ENCODE measurements around the gene HSPA1L.
A peak's percentile ranks its signal among the peaks of the same experiment; 100 is the strongest.
"Not testable (repeated sequence)": the region's sequence is repeated elsewhere in the genome, so short reads cannot be mapped to it uniquely, and the experiment has no call there.

Gene HSPA1L

DNA sequence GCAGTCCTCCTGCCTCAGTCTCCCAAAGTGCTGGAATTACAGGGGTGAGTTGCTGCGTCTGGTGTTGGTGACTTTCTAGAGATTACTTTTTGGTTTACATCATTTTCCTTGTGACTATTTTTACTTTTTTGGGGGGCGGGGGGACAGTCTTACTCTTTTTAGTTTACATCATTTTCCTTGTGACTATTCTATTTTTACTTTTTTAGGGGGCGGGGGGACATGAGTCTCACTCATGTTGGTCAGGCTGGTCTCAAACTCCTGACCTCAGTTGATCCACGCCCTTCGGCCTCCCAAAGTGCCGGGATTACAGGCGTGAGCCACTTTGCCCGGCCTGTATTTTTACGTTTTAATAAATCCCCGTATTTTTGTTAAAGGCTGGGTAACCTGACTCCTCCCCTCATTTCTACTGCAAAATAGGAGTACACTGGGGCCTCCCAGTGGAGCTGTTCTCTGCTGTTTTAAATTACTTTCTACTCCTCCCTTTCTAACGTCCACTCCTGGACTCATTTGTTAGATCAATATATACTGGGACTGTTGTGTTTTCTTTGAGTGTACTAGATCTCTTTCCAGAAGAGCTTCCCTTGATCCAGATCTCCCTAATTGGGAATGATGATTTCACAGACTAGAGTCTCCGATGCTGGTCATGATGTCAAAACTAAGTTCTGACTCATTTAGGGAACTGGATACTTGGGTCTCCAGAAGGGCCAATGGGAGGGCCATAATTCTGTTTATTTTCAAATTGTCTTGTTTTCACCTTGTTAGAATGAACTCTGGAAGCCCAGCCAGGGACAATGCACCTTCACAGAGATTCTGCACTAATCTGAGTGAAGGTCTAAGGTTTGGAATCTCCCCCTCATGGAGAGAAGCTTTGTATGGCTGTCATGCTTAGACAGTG is 21.6 kb upstream of the HSPA1L start:
- no peak for DNase-seq (ENCODE audit: low spot score)

DNA sequence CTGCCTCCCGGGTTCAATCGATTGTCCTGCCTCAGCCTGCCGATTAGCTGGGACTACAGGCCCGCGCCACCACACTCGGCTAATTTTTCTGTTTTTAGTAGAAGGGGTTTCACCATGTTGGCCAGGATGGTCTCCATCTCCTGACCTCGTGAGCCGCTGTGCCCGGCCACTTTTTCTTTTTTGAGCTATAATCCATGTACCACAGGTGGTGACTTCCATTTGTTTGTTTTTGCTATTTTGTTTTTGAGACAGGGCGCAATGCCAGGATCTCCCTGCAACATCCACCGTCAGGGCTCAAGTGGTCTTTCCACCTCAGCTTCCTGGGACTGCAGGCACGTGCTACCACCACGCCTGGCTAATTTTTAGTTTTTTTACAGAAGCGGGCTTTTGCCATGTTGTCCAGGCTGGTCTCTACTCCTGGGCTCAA is 21.0 kb upstream of the HSPA1L start:
- no peak for DNase-seq (ENCODE audit: low spot score)

DNA sequence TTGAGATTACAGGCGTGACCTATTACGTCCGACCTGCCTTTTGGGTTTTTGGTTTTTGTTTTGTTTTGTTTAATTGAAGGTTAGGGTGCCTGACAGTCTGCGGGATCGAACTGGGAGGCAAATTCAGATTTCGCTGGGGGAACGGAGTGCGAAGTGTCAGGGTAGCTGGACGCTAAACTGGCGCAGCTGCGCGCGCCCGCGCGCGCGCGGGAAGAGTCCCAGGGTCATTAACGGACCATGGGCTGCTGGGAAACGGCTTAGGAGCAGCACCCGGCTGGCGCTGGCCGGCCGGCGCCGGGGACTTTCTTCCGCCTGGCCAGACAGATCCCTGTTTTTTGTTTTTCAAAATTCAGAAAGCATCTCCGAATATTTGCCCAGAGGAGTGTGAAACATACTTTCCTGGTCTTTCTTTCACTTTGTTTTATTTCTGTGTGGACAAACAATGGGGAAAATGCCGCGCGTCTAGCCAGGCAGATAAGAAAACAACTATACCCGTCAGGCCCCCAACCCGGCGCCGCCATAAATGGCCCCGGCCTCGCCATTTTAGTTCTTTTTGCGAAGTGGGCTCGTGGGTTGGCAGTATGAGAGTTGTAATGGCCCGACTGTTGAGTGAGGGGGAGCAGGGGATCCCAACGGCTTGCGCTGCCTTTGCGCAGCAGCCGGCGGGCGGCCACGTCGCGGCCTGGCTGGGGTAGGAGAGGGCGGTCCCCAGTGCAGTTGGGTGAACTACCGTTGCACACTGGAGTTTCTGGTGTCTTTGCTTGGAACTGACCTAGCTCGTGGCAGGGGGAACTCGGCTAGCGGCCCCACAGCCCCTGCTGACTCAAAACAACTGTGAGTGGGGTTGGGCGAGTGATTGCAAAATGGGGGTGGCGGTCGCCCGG is 19.5 kb upstream of the HSPA1L start:
- DNase-seq (ENCODE audit: low spot score) = peak; percentile 88

DNA sequence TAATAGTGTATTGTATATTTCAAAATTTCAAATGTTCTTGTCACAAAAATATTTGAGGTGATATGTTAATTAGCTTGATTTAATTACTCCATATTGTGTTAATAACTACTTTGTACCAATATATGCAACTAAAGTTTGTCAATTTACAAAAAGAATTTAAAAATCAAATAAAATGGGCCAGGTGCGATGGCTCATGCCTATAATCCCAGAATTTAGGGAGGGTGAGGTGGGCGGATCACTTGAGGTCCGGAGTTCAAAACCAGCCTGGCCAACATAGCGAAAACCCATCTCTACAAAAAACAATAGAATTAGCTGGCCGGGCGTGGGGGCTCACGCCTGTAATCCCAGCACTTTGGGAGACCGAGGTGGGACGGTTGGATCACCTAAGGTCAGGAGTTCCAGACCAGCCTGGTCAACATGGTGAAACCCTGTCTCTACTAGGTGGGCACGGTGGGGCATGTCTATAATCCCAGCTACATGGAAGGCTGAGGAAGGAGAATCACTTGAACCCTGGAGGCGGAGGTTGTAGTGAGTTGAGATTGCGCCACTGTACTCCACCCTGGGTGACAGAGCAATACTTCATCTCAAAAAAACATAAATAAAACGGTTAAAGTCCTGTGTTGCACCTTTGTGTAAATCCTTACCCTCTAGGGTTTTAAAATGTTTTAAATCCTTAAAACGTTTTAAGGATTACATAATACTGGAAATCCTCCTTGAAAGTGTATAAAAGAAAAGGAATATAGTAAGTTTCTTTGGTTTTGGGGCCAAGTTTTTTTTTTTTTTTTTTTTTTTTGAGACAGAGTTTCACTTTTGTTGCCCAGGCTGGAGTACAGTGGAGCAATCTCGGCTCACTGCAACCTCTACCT is 16.5 kb upstream of the HSPA1L start:
- DNase-seq (ENCODE audit: low spot score) = no peak

DNA sequence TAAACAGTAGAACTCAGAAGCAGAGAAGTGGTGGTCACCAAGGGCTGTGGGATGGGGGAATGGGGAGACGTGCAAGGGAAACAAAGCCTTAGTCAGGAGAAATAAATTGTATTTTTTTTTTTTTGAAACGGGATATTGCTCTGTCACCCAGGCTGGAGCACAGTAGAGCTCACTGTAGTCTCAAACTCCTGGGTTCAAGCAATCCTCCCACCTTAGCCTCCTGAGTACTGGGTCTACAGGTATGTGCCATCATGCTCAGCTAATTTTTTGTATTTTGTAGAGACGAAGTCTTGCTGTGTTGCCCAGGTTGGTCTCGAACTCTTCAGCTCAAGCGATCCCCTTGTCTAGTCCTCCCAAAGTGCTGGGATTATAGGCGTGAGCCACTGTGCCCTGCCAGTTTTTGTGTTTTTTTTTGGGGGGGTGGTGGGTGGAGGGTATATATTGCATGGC is 15.8 kb upstream of the HSPA1L start:
- DNase-seq (ENCODE audit: low spot score) = no peak

DNA sequence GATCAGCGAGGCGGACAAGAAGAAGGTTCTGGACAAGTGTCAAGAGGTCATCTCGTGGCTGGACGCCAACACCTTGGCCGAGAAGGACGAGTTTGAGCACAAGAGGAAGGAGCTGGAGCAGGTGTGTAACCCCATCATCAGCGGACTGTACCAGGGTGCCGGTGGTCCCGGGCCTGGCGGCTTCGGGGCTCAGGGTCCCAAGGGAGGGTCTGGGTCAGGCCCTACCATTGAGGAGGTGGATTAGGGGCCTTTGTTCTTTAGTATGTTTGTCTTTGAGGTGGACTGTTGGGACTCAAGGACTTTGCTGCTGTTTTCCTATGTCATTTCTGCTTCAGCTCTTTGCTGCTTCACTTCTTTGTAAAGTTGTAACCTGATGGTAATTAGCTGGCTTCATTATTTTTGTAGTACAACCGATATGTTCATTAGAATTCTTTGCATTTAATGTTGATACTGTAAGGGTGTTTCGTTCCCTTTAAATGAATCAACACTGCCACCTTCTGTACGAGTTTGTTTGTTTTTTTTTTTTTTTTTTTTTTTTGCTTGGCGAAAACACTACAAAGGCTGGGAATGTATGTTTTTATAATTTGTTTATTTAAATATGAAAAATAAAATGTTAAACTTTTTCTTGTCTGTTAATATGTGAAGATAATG is 14.7 kb upstream of the HSPA1L start:
- peak; percentile 53 for DNase-seq (ENCODE audit: low spot score)

DNA sequence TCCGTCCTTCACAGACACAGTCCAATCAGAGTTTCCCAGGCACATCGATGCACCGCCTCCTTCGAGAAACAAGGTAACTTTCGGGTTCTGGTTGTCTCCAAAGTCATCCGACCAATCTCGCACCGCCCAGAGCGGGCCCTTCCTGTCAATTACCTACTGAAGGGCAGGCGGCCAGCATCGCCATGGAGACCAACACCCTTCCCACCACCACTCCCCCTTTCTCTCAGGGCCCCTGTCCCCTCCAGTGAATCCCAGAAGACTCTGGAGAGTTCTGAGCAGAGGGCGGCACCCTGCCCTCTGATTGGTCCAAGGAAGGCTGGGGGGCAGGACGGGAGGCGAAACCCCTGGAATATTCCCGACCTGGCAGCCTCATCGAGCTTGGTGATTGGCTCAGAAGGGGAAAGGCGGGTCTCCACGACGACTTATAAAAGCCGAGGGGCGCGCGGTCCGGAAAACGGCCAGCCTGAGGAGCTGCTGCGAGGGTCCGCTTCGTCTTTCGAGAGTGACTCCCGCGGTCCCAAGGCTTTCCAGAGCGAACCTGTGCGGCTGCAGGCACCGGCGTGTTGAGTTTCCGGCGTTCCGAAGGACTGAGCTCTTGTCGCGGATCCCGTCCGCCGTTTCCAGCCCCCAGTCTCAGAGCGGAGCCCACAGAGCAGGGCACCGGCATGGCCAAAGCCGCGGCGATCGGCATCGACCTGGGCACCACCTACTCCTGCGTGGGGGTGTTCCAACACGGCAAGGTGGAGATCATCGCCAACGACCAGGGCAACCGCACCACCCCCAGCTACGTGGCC is 12.4 kb upstream of the HSPA1L start, which contains the start of gene HSPA1B:
TSS of gene HSPA1B (plus strand) at position 453 of the 794 bp plus-strand sequence. CDS start at position 666, 213 bp downstream.
- peak; percentile 88 for DNase-seq (ENCODE audit: low spot score)

DNA sequence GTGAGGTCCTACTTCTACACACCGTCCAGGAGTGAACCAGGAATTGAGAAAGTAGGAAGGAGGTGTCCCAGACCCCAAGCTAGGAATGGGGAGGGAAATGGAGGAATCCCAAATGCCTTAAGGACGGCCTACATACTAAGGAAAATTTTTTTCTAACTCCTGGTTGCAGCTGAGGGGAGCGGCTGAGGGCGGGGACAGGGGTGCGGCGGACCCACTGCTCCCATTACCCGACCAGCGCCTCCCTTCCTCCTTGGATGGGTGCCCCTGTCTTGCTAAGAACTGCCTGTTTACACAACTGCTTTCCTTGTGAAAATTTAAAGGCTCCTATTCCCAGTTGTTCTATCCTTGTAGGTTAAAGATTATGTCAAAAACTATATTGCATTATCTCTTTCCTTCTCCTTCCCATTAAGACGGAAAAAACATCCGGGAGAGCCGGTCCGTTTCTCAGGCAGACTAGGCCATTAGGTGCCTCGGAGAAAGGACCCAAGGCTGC is 11.8 kb upstream of the HSPA1L start:
- no peak for DNase-seq (ENCODE audit: low spot score)

DNA sequence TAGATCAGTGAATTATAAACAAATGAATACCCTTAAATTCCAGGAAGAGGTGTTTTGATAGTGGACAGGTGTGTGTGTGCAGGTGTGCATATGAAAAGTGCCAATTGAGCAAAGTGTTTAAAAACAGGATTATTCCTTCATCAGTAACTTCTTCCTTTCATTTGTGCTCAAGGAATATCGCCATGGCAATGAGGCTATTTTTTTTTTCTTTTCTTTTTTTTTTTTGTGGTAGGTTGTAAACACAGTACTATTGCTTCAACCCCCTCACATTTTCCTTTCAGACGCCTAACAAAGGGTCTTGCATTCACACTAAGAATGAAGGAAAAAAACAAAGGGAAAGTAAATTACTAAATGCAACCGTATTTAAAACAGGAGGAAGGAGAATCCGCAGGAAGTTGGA is 10.5 kb upstream of the HSPA1L start:
- no peak for DNase-seq (ENCODE audit: low spot score)

DNA sequence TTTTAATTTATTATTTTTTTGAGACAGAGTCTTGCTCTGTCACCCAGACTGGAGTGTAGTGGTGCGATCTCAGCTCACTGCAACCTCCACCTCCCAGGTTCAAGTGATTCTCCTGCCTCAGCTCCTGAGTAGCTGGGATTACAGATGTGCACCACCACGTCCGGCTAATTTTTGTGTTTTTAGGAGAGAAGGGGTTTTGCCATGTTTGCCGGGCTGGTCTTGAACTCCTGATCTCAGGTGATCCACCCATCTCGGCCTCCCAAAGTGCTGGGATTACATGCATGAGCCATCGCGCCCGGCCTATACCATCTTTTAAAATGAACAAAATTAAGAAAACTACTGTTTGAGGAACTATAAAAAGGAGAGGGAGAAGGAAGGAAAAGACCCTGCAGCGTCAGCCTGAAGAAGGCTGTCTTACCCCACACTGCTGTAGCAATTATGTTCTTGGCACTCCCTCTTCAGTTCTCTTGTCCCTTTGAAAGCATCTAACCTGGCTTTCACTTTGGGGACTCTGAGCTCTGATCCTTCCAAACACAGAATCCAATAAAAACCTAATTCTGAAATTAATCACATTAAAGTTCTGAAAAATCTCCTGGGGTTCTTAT is 8.6 kb upstream of the HSPA1L start:
- not testable (repeated sequence) for DNase-seq (ENCODE audit: low spot score)

DNA sequence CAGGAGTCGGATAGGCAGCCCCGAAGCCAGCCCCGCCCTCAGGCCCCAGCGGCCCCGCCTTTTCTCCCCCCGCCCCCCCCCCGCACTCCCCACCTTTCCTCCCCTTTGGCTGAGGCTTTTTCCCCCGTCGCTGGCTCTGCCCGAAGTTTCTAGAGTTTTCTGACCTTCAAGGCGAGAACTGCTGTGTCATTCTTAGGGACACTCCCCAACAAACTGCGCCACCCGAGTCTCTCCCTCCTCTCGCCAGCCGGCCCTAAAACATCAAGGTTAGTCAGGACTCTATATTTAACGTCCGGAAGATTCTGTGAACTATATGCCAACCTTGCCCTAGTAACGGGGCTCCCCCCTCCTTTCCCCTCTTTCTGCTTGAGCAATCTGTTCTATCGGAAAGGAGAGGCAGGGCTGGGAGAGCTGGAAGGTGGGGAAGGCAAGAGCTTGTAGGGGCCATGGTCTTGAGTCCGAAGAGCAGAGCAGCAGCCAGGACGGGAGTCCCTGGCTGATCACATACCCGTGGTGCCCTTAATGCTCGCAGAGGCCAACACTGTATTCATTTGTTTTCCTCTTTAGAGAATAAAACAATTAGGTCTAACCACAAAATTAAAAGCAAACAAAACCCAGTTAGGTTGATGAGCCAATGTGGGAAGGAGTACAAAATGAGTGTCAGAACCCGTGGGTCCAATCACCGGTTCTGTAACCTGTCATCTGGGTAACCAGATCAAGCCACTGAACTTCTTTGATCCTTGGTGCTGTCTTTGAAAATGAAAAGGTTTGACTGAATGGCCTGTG is 7.1 kb upstream of the HSPA1L start:
- peak; percentile 56 for DNase-seq (ENCODE audit: low spot score)

DNA sequence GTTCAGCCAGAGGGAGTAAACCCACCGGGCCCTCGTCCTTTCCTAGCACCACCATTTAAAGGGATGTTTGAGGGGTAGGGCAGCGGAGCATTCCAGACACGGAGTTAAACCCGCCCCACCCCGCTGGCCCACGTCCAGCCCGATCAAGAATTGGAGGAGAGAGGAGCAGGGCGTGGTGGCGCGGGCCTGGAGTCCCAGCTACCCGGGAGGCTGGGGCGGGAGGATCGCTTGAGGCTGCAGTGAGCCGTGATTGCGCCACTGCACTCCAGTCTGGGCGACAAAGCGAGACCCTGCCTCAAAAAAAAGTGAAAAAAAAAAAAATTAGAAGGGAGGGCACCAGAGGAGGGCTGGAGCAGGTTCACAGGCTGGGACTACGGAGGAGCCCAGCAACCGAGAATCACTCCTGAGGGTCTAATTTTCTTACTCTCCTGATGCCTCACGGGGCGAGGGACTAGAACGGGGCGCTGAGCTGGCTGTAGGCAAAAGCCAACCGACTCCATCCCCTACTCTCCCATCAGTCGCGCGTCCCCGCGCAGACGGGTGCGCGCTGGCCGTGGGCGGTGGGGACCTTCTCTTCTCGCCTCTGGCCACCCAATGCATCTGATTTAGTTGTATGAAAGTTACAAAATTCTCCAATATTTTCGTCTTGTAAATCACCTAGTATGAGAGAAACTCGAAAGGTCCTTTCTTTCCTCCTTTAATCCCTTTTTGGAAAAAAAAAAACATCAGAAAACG is 6.4 kb upstream of the HSPA1L start:
- peak; percentile 54 for DNase-seq (ENCODE audit: low spot score)

DNA sequence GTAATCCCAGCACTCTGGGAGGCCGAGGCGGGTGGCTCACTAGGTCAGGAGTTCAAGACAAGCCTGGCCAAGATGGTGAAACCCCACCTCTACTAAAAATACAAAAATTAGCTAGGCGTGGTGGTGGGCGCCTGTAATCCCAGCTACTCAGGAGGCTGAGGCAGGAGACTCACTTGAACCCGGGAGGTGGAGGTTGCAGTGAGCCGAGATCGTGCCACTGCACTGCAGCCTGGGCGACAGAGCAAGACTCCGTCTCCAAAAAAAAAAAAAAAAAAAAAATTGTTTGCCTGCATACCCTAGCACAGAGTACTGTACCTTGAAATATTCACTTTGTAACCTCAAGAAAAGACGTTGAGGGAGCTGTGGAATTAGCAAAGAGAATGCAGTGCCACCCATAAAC is 5.3 kb upstream of the HSPA1L start:
- not testable (repeated sequence) for DNase-seq (ENCODE audit: low spot score)

DNA sequence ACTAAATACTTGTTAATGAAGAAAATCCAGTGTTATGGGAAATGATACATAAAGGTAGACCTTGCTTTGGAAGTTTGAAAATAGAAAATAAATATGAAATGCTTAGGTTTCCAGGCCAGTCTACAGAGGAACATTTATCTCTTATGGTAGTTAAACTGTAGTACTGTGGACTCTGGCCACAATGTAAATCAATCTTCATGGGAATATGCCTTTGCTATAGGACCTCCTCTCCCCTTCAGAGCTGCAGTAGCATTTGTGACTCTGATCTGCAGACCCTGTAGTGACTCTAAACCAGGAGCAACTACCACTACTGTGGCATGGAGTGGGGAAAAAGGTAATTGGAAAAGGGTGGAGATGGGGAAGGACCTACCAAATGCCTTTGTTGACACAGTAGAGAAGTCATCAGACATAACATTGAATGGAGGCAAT is 4.8 kb upstream of the HSPA1L start:
- DNase-seq (ENCODE audit: low spot score) = no peak

DNA sequence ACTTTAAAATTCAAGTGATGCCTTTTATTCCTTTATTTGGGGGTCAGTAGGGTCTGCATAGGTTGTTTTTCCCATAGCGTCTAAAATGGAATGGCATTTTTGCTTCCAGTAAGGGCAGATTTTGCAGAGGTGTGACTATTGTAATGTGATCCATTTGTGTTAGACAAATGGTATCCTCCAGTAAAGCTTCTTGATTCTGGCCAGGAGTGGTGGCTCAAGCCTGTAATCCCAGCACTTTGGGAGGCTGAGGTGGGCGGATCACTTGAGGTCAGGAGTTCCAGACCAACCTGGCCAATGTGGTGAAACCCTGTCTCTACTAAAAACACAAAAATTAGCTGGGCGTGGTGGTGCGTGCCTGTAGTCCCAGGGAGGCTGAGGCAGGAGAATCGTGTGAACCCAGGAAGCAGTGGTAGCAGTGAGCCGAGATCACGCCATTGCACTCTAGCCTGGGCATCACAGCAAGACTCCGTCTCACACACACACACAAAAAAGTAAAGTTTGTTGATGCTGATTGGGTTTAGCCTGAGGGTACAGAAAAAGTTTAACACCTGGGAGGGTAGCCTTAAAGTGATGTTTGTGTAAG is 2.9 kb upstream of the HSPA1L start:
- not testable (repeated sequence) for DNase-seq (ENCODE audit: low spot score)

DNA sequence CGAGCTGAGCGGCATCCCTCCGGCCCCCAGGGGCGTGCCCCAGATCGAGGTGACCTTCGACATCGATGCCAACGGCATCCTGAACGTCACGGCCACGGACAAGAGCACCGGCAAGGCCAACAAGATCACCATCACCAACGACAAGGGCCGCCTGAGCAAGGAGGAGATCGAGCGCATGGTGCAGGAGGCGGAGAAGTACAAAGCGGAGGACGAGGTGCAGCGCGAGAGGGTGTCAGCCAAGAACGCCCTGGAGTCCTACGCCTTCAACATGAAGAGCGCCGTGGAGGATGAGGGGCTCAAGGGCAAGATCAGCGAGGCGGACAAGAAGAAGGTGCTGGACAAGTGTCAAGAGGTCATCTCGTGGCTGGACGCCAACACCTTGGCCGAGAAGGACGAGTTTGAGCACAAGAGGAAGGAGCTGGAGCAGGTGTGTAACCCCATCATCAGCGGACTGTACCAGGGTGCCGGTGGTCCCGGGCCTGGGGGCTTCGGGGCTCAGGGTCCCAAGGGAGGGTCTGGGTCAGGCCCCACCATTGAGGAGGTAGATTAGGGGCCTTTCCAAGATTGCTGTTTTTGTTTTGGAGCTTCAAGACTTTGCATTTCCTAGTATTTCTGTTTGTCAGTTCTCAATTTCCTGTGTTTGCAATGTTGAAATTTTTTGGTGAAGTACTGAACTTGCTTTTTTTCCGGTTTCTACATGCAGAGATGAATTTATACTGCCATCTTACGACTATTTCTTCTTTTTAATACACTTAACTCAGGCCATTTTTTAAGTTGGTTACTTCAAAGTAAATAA is 2.2 kb upstream of the HSPA1L start:
- DNase-seq (ENCODE audit: low spot score) = not testable (repeated sequence)

DNA sequence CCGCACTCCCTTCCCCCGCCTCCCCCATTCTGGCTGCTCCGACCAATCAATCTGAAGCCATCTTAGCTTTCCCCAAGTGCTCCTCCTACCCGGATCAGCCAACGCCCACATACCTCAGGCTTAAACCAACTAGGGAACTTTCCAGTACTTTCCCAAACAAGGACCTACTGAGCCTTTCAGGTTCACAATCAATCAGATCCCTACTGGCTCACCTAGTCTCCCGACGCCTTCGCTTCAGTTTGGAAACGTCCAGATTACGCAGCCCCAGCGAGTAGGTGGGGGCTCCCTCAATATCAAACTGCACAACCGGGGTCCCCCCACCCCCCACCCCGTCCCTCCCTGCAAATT is 432 bp downstream of the HSPA1L start:
- peak; percentile 79 for DNase-seq (ENCODE audit: low spot score)

All from HuH-7 (cell line).